Measurements from ENCODE around the gene KRTAP10-7. TPM values are rescaled to one million over a fixed set of nuclear protein-coding genes. Genes with fewer than 3 reads are reported as not detected.

Gene KRTAP10-7
- total and polyA plus RNA-seq, 2 of the 13 experiments (the other 11 are each of a cell fraction or from before 2014, with no cell fraction given), result not detected

GRCh38 chr21:44582055-44582454, 18.3 kb upstream of the KRTAP10-7 start:
- Histone ChIP-seq H3K4me2 (ENCODE audit: low read depth, low read length) (no peak overlapping the region), H2AFZ (ENCODE audit: low read length) (no peak overlapping the region), H3K79me2 (ENCODE audit: insufficient read depth, low read length) (no peaks in the 10 kb centered on the region), H3K27ac (ENCODE audit: extremely low read length, insufficient read depth, low read length) (no peak overlapping the region), H3K36me3 (replicated peaks in 1 of 2; ENCODE audit: control insufficient read depth in 1 of 2, insufficient read depth in 2 of 2, low read length in 2 of 2) (no peaks in the 10 kb centered on the region), H3K9me3 (ENCODE audit: low read length) (peaks cover 8% of the 10 kb centered on the region; the same call in 1 of the 2 replicates), H3K27me3 (ENCODE audit: control insufficient read depth in 1 of 2, insufficient read depth in 2 of 2, low read length in 2 of 2) (peaks cover 0 to 9% of the 10 kb centered on the region in 2 experiments; a peak in 1 of 5 replicates), H3K4me1 (ENCODE audit: insufficient read depth, low read length) (no peaks in the 10 kb centered on the region), H3K4me3 (replicated peaks in 1 of 3; ENCODE audit: insufficient read depth in 1 of 3, low read depth in 2 of 3, low read length in 3 of 3) (no peak overlapping the region), H3K9ac (ENCODE audit: insufficient read depth, low read depth, low read length) (no peak overlapping the region), H4K20me1 (ENCODE audit: insufficient read depth, low read length) (no peaks in the 10 kb centered on the region)
- 65% methylated on average over 14 of the region's 15 CpGs for WGBS (ENCODE audit: low lambda C conversion rate)
- ATAC-seq (no peak), DNase-seq (ENCODE audit: low spot score) (no peak), FAIRE-seq (no peak)
- POLR2A ChIA-PET, result no interaction called here
- no peak for TF ChIP-seq CTCF (CRISPR knock-in tag; IDR thresholded peaks at IDR 0.05)
- TF ChIP-seq PHF5A (CRISPR knock-in tag; IDR thresholded peaks at IDR 0.05; ENCODE audit: low read depth, unreplicated experiment), result no peak
- peak; percentile 96 for TF ChIP-seq ATF7 (IDR thresholded peaks at IDR 0.05)
- no peak for TF ChIP-seq ATF7 (CRISPR knock-in tag; IDR thresholded peaks at IDR 0.05)
- TF ChIP-seq CREB1 (IDR thresholded peaks at IDR 0.05), result peak; percentile 90
- TF ChIP-seq CREB1 (CRISPR knock-in tag; IDR thresholded peaks at IDR 0.05), result no peak
- CTCF ChIA-PET (ENCODE audit: low intra/inter-chr PET ratio, low total read pairs), result no interaction called here
- no TSS peak for BruUV-seq (replicated peaks)
- in situ Hi-C loops (cut with HindIII; ENCODE audit: extremely low pct_ligation_motif_present, low pct_unique_long_range_greater_than_20kb) (no loop called here), intact Hi-C loops (cut with micrococcal nuclease; ENCODE audit: unreplicated experiment) (no loop called here)

- Histone ChIP-seq H4K20me1 (ENCODE audit: insufficient read depth, low read length) (no peaks in the 10 kb centered on the region), H3K4me3 (replicated peaks in 1 of 3; ENCODE audit: insufficient read depth in 1 of 3, low read depth in 2 of 3, low read length in 3 of 3) (no peak overlapping the region), H3K27ac (ENCODE audit: extremely low read length, insufficient read depth, low read length) (no peak overlapping the region), H3K4me2 (ENCODE audit: low read depth, low read length) (no peak overlapping the region), H3K27me3 (ENCODE audit: control insufficient read depth in 1 of 2, insufficient read depth in 2 of 2, low read length in 2 of 2) (peaks cover 0 to 9% of the 10 kb centered on the region in 2 experiments; a peak in 1 of 5 replicates), H3K4me1 (ENCODE audit: insufficient read depth, low read length) (no peaks in the 10 kb centered on the region), H3K36me3 (replicated peaks in 1 of 2; ENCODE audit: control insufficient read depth in 1 of 2, insufficient read depth in 2 of 2, low read length in 2 of 2) (no peaks in the 10 kb centered on the region), H3K79me2 (ENCODE audit: insufficient read depth, low read length) (no peaks in the 10 kb centered on the region), H3K9ac (ENCODE audit: insufficient read depth, low read depth, low read length) (no peak overlapping the region), H3K9me3 (ENCODE audit: low read length) (peaks cover 8% of the 10 kb centered on the region; the same call in 1 of the 2 replicates), H2AFZ (ENCODE audit: low read length) (no peak overlapping the region)
- ChIA-PET CTCF (ENCODE audit: low intra/inter-chr PET ratio, low total read pairs) (no interaction called here), POLR2A (no interaction called here)
- ATAC-seq, result no peak
- intact Hi-C loops (cut with micrococcal nuclease; ENCODE audit: unreplicated experiment) (no loop called here), in situ Hi-C loops (cut with HindIII; ENCODE audit: extremely low pct_ligation_motif_present, low pct_unique_long_range_greater_than_20kb) (no loop called here)
- WGBS (ENCODE audit: low lambda C conversion rate), result 15% methylated on average over 11 of the region's 11 CpGs
- no TSS peak for BruUV-seq (replicated peaks)
- DNase-seq (ENCODE audit: low spot score), result no peak
- no peak for FAIRE-seq
- no peak for TF ChIP-seq ATF6 (CRISPR knock-in tag; conservative IDR thresholded peaks at IDR 0.05)
- TF ChIP-seq POGK (CRISPR knock-in tag; conservative IDR thresholded peaks at IDR 0.05), result no peak
- no peak for TF ChIP-seq DR1 (CRISPR knock-in tag; IDR thresholded peaks at IDR 0.05)
- TF ChIP-seq RCOR2 (CRISPR knock-in tag; IDR thresholded peaks at IDR 0.05), result no peak
- TF ChIP-seq NR2F2 (IDR thresholded peaks at IDR 0.05; ENCODE audit: borderline replicate concordance, low read depth), result no peak
- TF ChIP-seq ZFP36 (IDR thresholded peaks at IDR 0.05; ENCODE audit: borderline replicate concordance, low read depth, low read length, partially characterized antibody), result no peak
- TF ChIP-seq ZSCAN29 (CRISPR knock-in tag; conservative IDR thresholded peaks at IDR 0.05), result no peak
- TF ChIP-seq RFX3 (CRISPR knock-in tag; IDR thresholded peaks at IDR 0.05), result no peak
These were observed 17.2 kb upstream of the KRTAP10-7 start for GRCh38 chr21:44583089-44583799.

All from HepG2 (cell line).